GM19099 (cell line): ENCODE measurements around the gene WDR87.

Experiments
- POLR2A ChIP-seq: IDR thresholded peaks from 3 replicates; pipeline ENCODE4 v1.6.1; 2011; ENCODE audit warnings: low read depth; ENCODE audit not compliant: insufficient read length; ENCODE audit errors: extremely low read depth

The WDR87 gene

GRCh38 chr19:37855098-37855497 is 51.3 kb downstream of the WDR87 start:
- no peak for TF ChIP-seq POLR2A

- TF ChIP-seq POLR2A: no peak
Measured at GRCh38 chr19:37845932-37846331, 60.5 kb downstream of the WDR87 start.
